ENCODE results near the gene DNAJB6.

DNAJB6 gene

DNA sequence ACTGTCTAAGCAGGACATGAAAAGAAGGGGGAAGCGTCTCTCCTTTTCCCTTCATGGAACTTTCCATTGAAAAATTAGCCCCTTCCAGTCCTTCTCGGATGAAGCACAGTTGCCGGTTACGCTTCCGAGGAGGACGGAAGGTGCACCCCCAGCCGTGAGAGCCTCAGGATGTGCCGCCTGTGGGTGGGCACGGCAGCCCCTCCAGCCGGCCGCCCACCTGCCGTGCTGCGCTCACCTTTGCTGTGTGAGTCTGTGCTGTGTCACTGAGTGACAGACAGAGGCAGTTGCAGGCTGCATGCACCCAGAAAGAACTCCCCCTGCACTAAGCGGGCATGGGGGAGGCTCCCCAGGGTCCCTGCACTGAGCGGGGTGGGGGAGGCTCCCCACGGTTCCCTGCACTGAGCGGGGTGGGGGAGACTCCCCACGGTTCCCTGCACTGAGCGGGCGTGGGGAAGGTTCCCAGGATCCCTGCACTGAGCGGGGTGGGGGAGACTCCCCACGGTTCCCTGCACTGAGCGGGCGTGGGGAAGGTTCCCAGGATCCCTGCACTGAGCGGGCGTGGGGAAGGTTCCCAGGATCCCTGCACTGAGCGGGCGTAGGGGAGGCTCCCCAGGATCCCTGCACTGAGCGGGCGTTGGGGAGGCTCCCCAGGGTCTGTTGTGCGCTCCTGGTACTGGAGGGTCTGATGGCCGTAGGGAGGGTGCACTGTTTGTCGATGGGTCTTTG, 74.2 kb downstream of the DNAJB6 start:
- no peak overlapping the region for H3K9ac ChIP-seq (ENCODE audit: low read length)
- H2AFZ ChIP-seq (ENCODE audit: low read depth, low read length, severe bottlenecking), result no peak overlapping the region
- no peak overlapping the region for H3K27ac ChIP-seq (ENCODE audit: low read depth, low read length)
- no peaks in the 10 kb centered on the region for H3K79me2 ChIP-seq (ENCODE audit: insufficient read depth, low read length)
- H3K9me3 ChIP-seq (ENCODE audit: insufficient read depth, low read length), result no peaks in the 10 kb centered on the region
- no peaks in the 10 kb centered on the region for H3F3A ChIP-seq (ENCODE audit: insufficient read depth)
- H3K4me2 ChIP-seq (ENCODE audit: low read depth, low read length, poor library complexity, severe bottlenecking), result no peak overlapping the region
- H3K36me3 ChIP-seq (ENCODE audit: low read length), result no peaks in the 10 kb centered on the region
- H3K27me3 ChIP-seq (ENCODE audit: low read length), result no peaks in the 10 kb centered on the region
- TF ChIP-seq EZH2phosphoT487 (conservative IDR thresholded peaks at IDR 0.05; ENCODE audit: low read length), result no peak
- TF ChIP-seq, protein P1, sequence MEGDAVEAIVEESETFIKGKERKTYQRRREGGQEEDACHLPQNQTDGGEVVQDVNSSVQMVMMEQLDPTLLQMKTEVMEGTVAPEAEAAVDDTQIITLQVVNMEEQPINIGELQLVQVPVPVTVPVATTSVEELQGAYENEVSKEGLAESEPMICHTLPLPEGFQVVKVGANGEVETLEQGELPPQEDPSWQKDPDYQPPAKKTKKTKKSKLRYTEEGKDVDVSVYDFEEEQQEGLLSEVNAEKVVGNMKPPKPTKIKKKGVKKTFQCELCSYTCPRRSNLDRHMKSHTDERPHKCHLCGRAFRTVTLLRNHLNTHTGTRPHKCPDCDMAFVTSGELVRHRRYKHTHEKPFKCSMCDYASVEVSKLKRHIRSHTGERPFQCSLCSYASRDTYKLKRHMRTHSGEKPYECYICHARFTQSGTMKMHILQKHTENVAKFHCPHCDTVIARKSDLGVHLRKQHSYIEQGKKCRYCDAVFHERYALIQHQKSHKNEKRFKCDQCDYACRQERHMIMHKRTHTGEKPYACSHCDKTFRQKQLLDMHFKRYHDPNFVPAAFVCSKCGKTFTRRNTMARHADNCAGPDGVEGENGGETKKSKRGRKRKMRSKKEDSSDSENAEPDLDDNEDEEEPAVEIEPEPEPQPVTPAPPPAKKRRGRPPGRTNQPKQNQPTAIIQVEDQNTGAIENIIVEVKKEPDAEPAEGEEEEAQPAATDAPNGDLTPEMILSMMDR (IDR thresholded peaks at IDR 0.05; ENCODE audit: insufficient read depth, low read length, poor library complexity, severe bottlenecking), result no peak
- no peaks in the 10 kb centered on the region for H4K20me1 ChIP-seq (ENCODE audit: low read depth, low read length)
- H3K4me3 ChIP-seq (ENCODE audit: insufficient read depth, low read length, poor library complexity, severe bottlenecking), result no peak overlapping the region
- H3K9me2 ChIP-seq (replicated peaks; ENCODE audit: insufficient read depth, low read length), result no peaks in the 10 kb centered on the region

DNA sequence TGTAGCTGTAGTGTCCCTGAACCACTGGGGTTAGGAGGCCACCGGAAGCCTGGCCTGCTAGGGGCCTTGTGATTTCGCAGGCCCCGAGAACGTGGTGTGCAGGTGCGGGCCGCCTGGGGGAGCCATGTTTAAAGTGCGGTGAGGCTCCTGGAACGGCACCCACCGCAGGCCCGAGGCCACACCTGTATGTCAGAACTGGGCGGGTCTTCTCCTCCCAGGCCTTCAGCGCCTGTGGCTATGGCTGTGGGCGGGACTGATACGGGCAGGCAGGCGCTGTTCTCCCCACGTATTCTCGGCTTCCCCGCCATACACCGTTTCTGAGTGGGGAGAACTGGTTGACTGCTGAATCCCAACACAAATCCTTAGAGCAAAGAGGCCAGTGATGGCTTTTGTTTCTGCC, 74.8 kb downstream of the DNAJB6 start:
- H4K20me1 ChIP-seq (ENCODE audit: low read depth, low read length), result no peaks in the 10 kb centered on the region
- no peaks in the 10 kb centered on the region for H3K27me3 ChIP-seq (ENCODE audit: low read length)
- no peaks in the 10 kb centered on the region for H3K36me3 ChIP-seq (ENCODE audit: low read length)
- TF ChIP-seq, protein P1 (IDR thresholded peaks at IDR 0.05; ENCODE audit: insufficient read depth, low read length, poor library complexity, severe bottlenecking), result no peak
- TF ChIP-seq EZH2phosphoT487 (conservative IDR thresholded peaks at IDR 0.05; ENCODE audit: low read length), result no peak
- H2AFZ ChIP-seq (ENCODE audit: low read depth, low read length, severe bottlenecking), result no peak overlapping the region
- no peak overlapping the region for H3K27ac ChIP-seq (ENCODE audit: low read depth, low read length)
- H3K4me3 ChIP-seq (ENCODE audit: insufficient read depth, low read length, poor library complexity, severe bottlenecking), result no peak overlapping the region
- H3K9me2 ChIP-seq (replicated peaks; ENCODE audit: insufficient read depth, low read length), result no peaks in the 10 kb centered on the region
- no peaks in the 10 kb centered on the region for H3K79me2 ChIP-seq (ENCODE audit: insufficient read depth, low read length)
- H3K4me2 ChIP-seq (ENCODE audit: low read depth, low read length, poor library complexity, severe bottlenecking), result no peak overlapping the region
- no peak overlapping the region for H3K9ac ChIP-seq (ENCODE audit: low read length)
- H3K9me3 ChIP-seq (ENCODE audit: insufficient read depth, low read length), result no peaks in the 10 kb centered on the region
- no peaks in the 10 kb centered on the region for H3F3A ChIP-seq (ENCODE audit: insufficient read depth)

- Histone ChIP-seq H3F3A (ENCODE audit: insufficient read depth) (no peaks in the 10 kb centered on the region), H3K9ac (ENCODE audit: low read length) (no peak overlapping the region), H3K27ac (ENCODE audit: low read depth, low read length) (no peak overlapping the region), H3K4me3 (ENCODE audit: insufficient read depth, low read length, poor library complexity, severe bottlenecking) (no peak overlapping the region), H3K9me3 (ENCODE audit: insufficient read depth, low read length) (no peaks in the 10 kb centered on the region), H3K27me3 (ENCODE audit: low read length) (no peaks in the 10 kb centered on the region), H4K20me1 (ENCODE audit: low read depth, low read length) (no peaks in the 10 kb centered on the region), H3K4me2 (ENCODE audit: low read depth, low read length, poor library complexity, severe bottlenecking) (no peak overlapping the region), H3K36me3 (ENCODE audit: low read length) (no peaks in the 10 kb centered on the region), H2AFZ (ENCODE audit: low read depth, low read length, severe bottlenecking) (no peak overlapping the region), H3K9me2 (replicated peaks; ENCODE audit: insufficient read depth, low read length) (no peaks in the 10 kb centered on the region), H3K79me2 (ENCODE audit: insufficient read depth, low read length) (no peaks in the 10 kb centered on the region)
- no peak for TF ChIP-seq EZH2phosphoT487 (conservative IDR thresholded peaks at IDR 0.05; ENCODE audit: low read length)
- TF ChIP-seq, protein P1 (IDR thresholded peaks at IDR 0.05; ENCODE audit: insufficient read depth, low read length, poor library complexity, severe bottlenecking), result no peak
These were observed 75.2 kb downstream of the DNAJB6 start for GRCh38 chr7:157412021-157412443.
